HepG2 (cell line): ENCODE results near the gene BARHL2. TPM values are rescaled to one million over a fixed set of nuclear protein-coding genes. Genes with fewer than 3 reads are reported as not detected.
A peak's percentile ranks its signal among the peaks of the same experiment; 100 is the strongest.

Experiments
- ATAC-seq: fragments of 200-7000 bp; cut with Tn5 transposase; 3 replicates; pipeline ENCODE4 v1.9.1; 2020; ENCODE audit warnings: mild to moderate bottlenecking, moderate library complexity
- BruUV-seq: library from RNA; stranded (reverse); fragments of 400-500 nt; replicated peaks from 2 replicates; lab custom pipeline; 2021; lab: Mats Ljungman, UMichigan
- CTCF ChIA-PET: fragments of 300-600 bp; formaldehyde crosslinking; extraction: SDS; loops from one replicate; lab custom pipeline; 2021; ENCODE audit warnings: low total read pairs, inconsistent platforms, low intra/inter-chr PET ratio; lab: Yijun Ruan, JAX
- POLR2A ChIA-PET: fragments of 350-600 bp; sonication (Branson Sonifier 250); formaldehyde crosslinking; loops from one replicate; lab custom pipeline; 2020; ENCODE audit warnings: antibody characterized with exemption, inconsistent platforms; lab: Yijun Ruan, JAX
- DNase-seq: peaks from one replicate; pipeline ENCODE4 v3.0.0-alpha.2; 2015; ENCODE audit warnings: low spot score
- FAIRE-seq: peaks from 3 replicates; lab custom pipeline; 2011; peaks lifted over from hg19 to GRCh38; lab: Jason Lieb, UNC
- H2AFZ ChIP-seq: one replicate; pipeline ENCODE4 v1.6.1; 2011; ENCODE audit warnings: low read length, inconsistent platforms
- H3K27ac ChIP-seq: fragments of 300-600 bp; 3 replicates; pipeline ENCODE4 v1.8.0; 2011; ENCODE audit warnings: mixed run types, mild to moderate bottlenecking, mixed read lengths, low read length, inconsistent platforms; ENCODE audit not compliant: insufficient read depth; ENCODE audit errors: extremely low read length
- H3K27me3 ChIP-seq, 2 experiments: fragments of 200-600 bp in 1 of 2; 2 replicates in 1 of 2; 3 replicates in 1 of 2; pipeline versions ENCODE4 v1.6.0 to v1.8.0; 2011; ENCODE audit warnings: low read length in 2 of 2, mild to moderate bottlenecking in 2 of 2, moderate library complexity in 2 of 2, inconsistent platforms in 1 of 2; ENCODE audit not compliant: insufficient read depth in 2 of 2, control insufficient read depth in 1 of 2
- H3K36me3 ChIP-seq, 2 experiments: fragments of 200-600 bp in 1 of 2; replicated peaks in 1 of 2; 2 replicates in 1 of 2; 3 replicates in 1 of 2; pipeline versions ENCODE4 v1.5.1 to v1.8.0; 2011; ENCODE audit warnings: low read length in 2 of 2, inconsistent platforms in 1 of 2; ENCODE audit not compliant: insufficient read depth in 2 of 2, control insufficient read depth in 1 of 2
- H3K4me1 ChIP-seq: 2 replicates; pipeline ENCODE4 v1.5.1; 2012; ENCODE audit warnings: low read length, inconsistent platforms; ENCODE audit not compliant: insufficient read depth
- H3K4me2 ChIP-seq: 2 replicates; pipeline ENCODE4 v1.6.0; 2011; ENCODE audit warnings: low read depth, low read length, inconsistent platforms
- H3K4me3 ChIP-seq, 3 experiments: fragments of 200-600 bp in 1 of 3; sonication (generic), shearing (Covaris generic) in 1 of 3; replicated peaks in 1 of 3; 2 replicates each; pipeline ENCODE4 v1.5.1; 2011 to 2016; ENCODE audit warnings: low read length in 3 of 3, inconsistent platforms in 2 of 3, low read depth in 2 of 3, mild to moderate bottlenecking in 2 of 3, control low read depth in 1 of 3, mixed read lengths in 1 of 3; ENCODE audit not compliant: insufficient read depth in 1 of 3
- H3K79me2 ChIP-seq: one replicate; pipeline ENCODE4 v1.6.1; 2011; ENCODE audit warnings: low read length, inconsistent platforms; ENCODE audit not compliant: insufficient read depth
- H3K9ac ChIP-seq: 2 replicates; pipeline ENCODE4 v1.6.0; 2011; ENCODE audit warnings: mild to moderate bottlenecking, low read depth, low read length, inconsistent platforms; ENCODE audit not compliant: insufficient read depth
- H3K9me3 ChIP-seq: 2 replicates; pipeline ENCODE4 v1.5.1; 2012; ENCODE audit warnings: mild to moderate bottlenecking, low read length
- H4K20me1 ChIP-seq: 2 replicates; pipeline ENCODE4 v1.6.0; 2011; ENCODE audit warnings: inconsistent platforms, mild to moderate bottlenecking, low read length, moderate library complexity; ENCODE audit not compliant: insufficient read depth
- ARNT2 ChIP-seq: sonication (generic); formaldehyde crosslinking; IDR thresholded peaks from 2 replicates; pipeline ENCODE4 v1.8.0; 2022; ENCODE audit warnings: mild to moderate bottlenecking, low read depth, missing genetic modification reagents, moderate library complexity
- ASH2L ChIP-seq: fragments of 300-600, 200-600 bp; sonication (generic); IDR thresholded peaks from 2 replicates; pipeline ENCODE4 v1.7.0; 2017; ENCODE audit warnings: low read depth, mild to moderate bottlenecking, moderate library complexity, mixed read lengths, low read length; ENCODE audit not compliant: insufficient read length
- CENPX ChIP-seq: sonication (generic); formaldehyde crosslinking; IDR thresholded peaks from 2 replicates; pipeline ENCODE4 v1.9.0; 2021; ENCODE audit warnings: mild to moderate bottlenecking, missing genetic modification reagents, moderate library complexity
- CREBL2 ChIP-seq: sonication (generic); formaldehyde crosslinking; IDR thresholded peaks from 2 replicates; pipeline ENCODE4 v1.8.1; 2023; ENCODE audit warnings: missing genetic modification reagents, mild to moderate bottlenecking, borderline replicate concordance
- HNF1B ChIP-seq: sonication (generic); formaldehyde crosslinking; IDR thresholded peaks from 2 replicates; pipeline ENCODE4 v1.5.1; 2020; ENCODE audit warnings: mild to moderate bottlenecking, moderate library complexity, missing genetic modification reagents
- KDM2A ChIP-seq: sonication (generic); formaldehyde crosslinking; IDR thresholded peaks from 2 replicates; pipeline ENCODE4 v1.4.0; 2020; ENCODE audit warnings: low read depth, missing genetic modification reagents, borderline replicate concordance
- MAFK ChIP-seq, 2 experiments: IDR thresholded peaks in 1 of 2; conservative IDR thresholded peaks in 1 of 2; 2 replicates each; pipeline ENCODE4 v1.6.1; 2011; ENCODE audit warnings: improper control_type of control experiment in 2 of 2, low read length in 2 of 2
- PCBP1 ChIP-seq: fragments of 200-400 bp; formaldehyde crosslinking; IDR thresholded peaks from 2 replicates; pipeline ENCODE4 v1.6.1; 2017; ENCODE audit warnings: mild to moderate bottlenecking, low read depth, low read length, borderline replicate concordance
- PHF8 ChIP-seq: sonication (generic); formaldehyde crosslinking; IDR thresholded peaks from 2 replicates; pipeline ENCODE4 v1.5.0; 2020; ENCODE audit warnings: missing genetic modification reagents
- SP140L ChIP-seq: sonication (generic); formaldehyde crosslinking; IDR thresholded peaks from 2 replicates; pipeline ENCODE4 v1.4.0; 2020; ENCODE audit warnings: missing genetic modification reagents, borderline replicate concordance
- ZNF143 ChIP-seq: sonication (generic); formaldehyde crosslinking; IDR thresholded peaks from 2 replicates; pipeline ENCODE4 v1.4.0; 2020; ENCODE audit warnings: missing genetic modification reagents
- ZNF44 ChIP-seq: sonication (generic); formaldehyde crosslinking; IDR thresholded peaks from 2 replicates; pipeline ENCODE4 v1.5.1; 2020; ENCODE audit warnings: mild to moderate bottlenecking, missing genetic modification reagents
- WGBS: methylation state at CpG from one replicate; pipeline ENCODE4 v1.1.6; 2017; ENCODE audit warnings: low lambda C conversion rate; 5-methylcytosine and 5-hydroxymethylcytosine counted together
- in situ Hi-C: cut with HindIII; loops from 2 replicates; pipeline ENCODE4 v1.10.0; 2017; ENCODE audit warnings: low pct_unique_long_range_greater_than_20kb; ENCODE audit not compliant: extremely low pct_ligation_motif_present
- intact Hi-C: fragments of 100-400 bp; cut with micrococcal nuclease; formaldehyde crosslinking; loops from one replicate; pipeline ENCODE4 v1.10.0; 2022; ENCODE audit not compliant: unreplicated experiment
- polyA plus RNA-seq, 8 experiments: library from polyadenylated mRNA; depleted of rRNA in 3 of 8; stranded (reverse) in 7 of 8; unstranded in 1 of 8; fragments of >200 nt; fragmentation: Illumina TruSeq in 4 of 8; extraction: Trizol in 4 of 8; gene quantifications; 2 replicates each; pipeline versions ENCODE4 v1.2.1 to v1.2.3, GENCODE V29; 2011 to 2016; ENCODE audit warnings: low read depth in 4 of 8, missing spikeins in 1 of 8, mixed read lengths in 1 of 8; ENCODE audit not compliant: insufficient read depth in 1 of 8
- total RNA-seq, 5 experiments: library from RNA; depleted of rRNA; stranded (reverse); fragments of >200 nt; fragmentation: Illumina TruSeq; extraction: Trizol; gene quantifications; 2 replicates each; pipeline ENCODE4 v1.2.3, GENCODE V29; 2016; ENCODE audit warnings: low read depth in 1 of 5

BARHL2 gene
- total and polyA plus RNA-seq, 2 of the 13 experiments (the other 11 are each of a cell fraction or from before 2014, with no cell fraction given): not detected

GRCh38 chr1:90726986-90727480, 9.9 kb upstream of the BARHL2 start:
- Histone ChIP-seq H4K20me1 (no peaks in the 10 kb centered on the region), H3K4me1 (0 out of 2 replicates have a peak, but pooled peaks cover 13% of the 10 kb centered on the region), H3K4me2 (no peak overlapping the region), H3K27me3 (peaks cover 4 to 48% of the 10 kb centered on the region in 2 experiments; a peak in 4 of 5 replicates), H2AFZ (no peak overlapping the region), H3K9ac (no peak overlapping the region), H3K36me3 (no peaks in the 10 kb centered on the region), H3K27ac (no peak overlapping the region), H3K79me2 (no peaks in the 10 kb centered on the region), H3K9me3 (no peaks in the 10 kb centered on the region), H3K4me3 (no peak overlapping the region)
- BruUV-seq: no TSS peak
- DNase-seq: no peak
- peak in 1 of 2 experiments; percentile 25; a peak in 2 of 4 replicates for TF ChIP-seq MAFK (conservative IDR thresholded peaks at IDR 0.05 in 1 of 2, IDR thresholded peaks at IDR 0.05 in 1 of 2; ENCODE audit: low read length in 2 of 2)
- no peak for TF ChIP-seq HNF1B
- 69% methylated on average over 10 of the region's 25 CpGs for WGBS
- ChIA-PET CTCF (no interaction called here), POLR2A (no interaction called here)
- intact Hi-C loops (no loop called here), in situ Hi-C loops (loop anchor here (10.0 kb wide), 1 partner anchor 438 kb away; no protein-coding TSS in a partner anchor)
- FAIRE-seq: no peak
- ATAC-seq: 0 out of 3 replicates have a peak, but pooled peaks have one; percentile 15

- H3K9me3 ChIP-seq: no peaks in the 10 kb centered on the region
- intact Hi-C loops (no loop called here), in situ Hi-C loops (loop anchor here (10.0 kb wide), 1 partner anchor 438 kb away; no protein-coding TSS in a partner anchor)
- DNase-seq (no peak), ATAC-seq (no peak), FAIRE-seq (no peak)
- H4K20me1 ChIP-seq: no peaks in the 10 kb centered on the region
- no peak overlapping the region for H3K4me3 ChIP-seq
- no peaks in the 10 kb centered on the region for H3K79me2 ChIP-seq
- no peak overlapping the region for H3K9ac ChIP-seq
- peaks cover 4 to 48% of the 10 kb centered on the region in 2 experiments; a peak in 4 of 5 replicates for H3K27me3 ChIP-seq
- no peak overlapping the region for H2AFZ ChIP-seq
- no peak overlapping the region for H3K27ac ChIP-seq
- no TSS peak for BruUV-seq
- no peak overlapping the region for H3K4me2 ChIP-seq
- 0 out of 2 replicates have a peak, but pooled peaks cover 13% of the 10 kb centered on the region for H3K4me1 ChIP-seq
- no peaks in the 10 kb centered on the region for H3K36me3 ChIP-seq
- CTCF ChIA-PET: no interaction called here
- 79% methylated on average over 28 of the region's 28 CpGs for WGBS
- POLR2A ChIA-PET: no interaction called here
- TF ChIP-seq ZNF143 (CRISPR knock-in tag) (no peak), SP140L (CRISPR knock-in tag) (no peak), PHF8 (CRISPR knock-in tag) (no peak), KDM2A (CRISPR knock-in tag) (no peak), CREBL2 (CRISPR knock-in tag) (no peak), ASH2L (no peak), PCBP1 (no peak), ARNT2 (CRISPR knock-in tag) (no peak), ZNF44 (no peak), CENPX (CRISPR knock-in tag) (no peak)
These were observed 9.4 kb upstream of the BARHL2 start for GRCh38 chr1:90726425-90726985.
